22Rv1 (cell line): ENCODE data around the gene MYO15B.

Experiments used
- CTCF ChIP-seq: fragments of 450-650 bp; IDR thresholded peaks from 2 replicates; pipeline ENCODE4 v1.5.1; 2017; ENCODE audit warnings: mild to moderate bottlenecking
- ZFX ChIP-seq: fragments of 450-650 bp; IDR thresholded peaks from 2 replicates; pipeline ENCODE4 v1.6.1; 2017; ENCODE audit warnings: antibody characterized with exemption, borderline replicate concordance

GRCh38 chr17:75672011-75672410, 84.4 kb downstream of the MYO15B start:
- TF ChIP-seq CTCF = no peak
- TF ChIP-seq ZFX = no peak
